ENCODE data around the gene CAPN13. TPM values are rescaled to one million over a fixed set of nuclear protein-coding genes. Genes with fewer than 3 reads are reported as not detected.

CAPN13 gene
- total RNA-seq, 1 donor from 2014 or later, result not detected

- Mint-ChIP-seq H3K4me3 (no peak overlapping the region), H3K36me3 (no peaks in the 10 kb centered on the region)
- H3K27ac ChIP-seq, result no peak overlapping the region
Measured at GRCh38 chr2:30681022-30681421, 126.2 kb downstream of the CAPN13 start.

GRCh38 chr2:30680121-30680520, 127.1 kb downstream of the CAPN13 start:
- H3K79me2 ChIP-seq (ENCODE audit: low read depth), result no peaks in the 10 kb centered on the region
- no peak overlapping the region for H3K4me3 Mint-ChIP-seq
- DNase-seq (ENCODE audit: low spot score), result no peak
- H2AFZ ChIP-seq (replicated peaks), result no peak overlapping the region
- H3K27me3 Mint-ChIP-seq (ENCODE audit: insufficient read depth, low read depth), result no peaks in the 10 kb centered on the region
- no peak overlapping the region for H3K4me2 ChIP-seq
- no peaks in the 10 kb centered on the region for H3K27me3 ChIP-seq
- no peaks in the 10 kb centered on the region for H3F3A ChIP-seq (ENCODE audit: low read depth)
- H3K27ac ChIP-seq, result no peak overlapping the region
- no peaks in the 10 kb centered on the region for H3K36me3 ChIP-seq
- H3K36me3 Mint-ChIP-seq, result no peaks in the 10 kb centered on the region
- no peak overlapping the region for H3K27ac Mint-ChIP-seq
- no peak overlapping the region for H3K9ac ChIP-seq
- H3K9me3 ChIP-seq (ENCODE audit: low read depth), result no peaks in the 10 kb centered on the region
- no peaks in the 10 kb centered on the region for H4K20me1 ChIP-seq (ENCODE audit: low read depth)
- no peak overlapping the region for H3K4me3 ChIP-seq
- TF ChIP-seq EZH2phosphoT487 (IDR thresholded peaks at IDR 0.05) (no peak), EZH2 (IDR thresholded peaks at IDR 0.05) (no peak), CTCF (IDR thresholded peaks at IDR 0.05) (no peak)
- no peaks in the 10 kb centered on the region for H3K9me3 Mint-ChIP-seq
- peaks cover 11% of the 10 kb centered on the region for H3K4me1 Mint-ChIP-seq
- no peaks in the 10 kb centered on the region for H3K4me1 ChIP-seq

More at GRCh38 chr2:30681022-30681421, 126.2 kb downstream of the CAPN13 start:
- Histone ChIP-seq H3K36me3 (no peaks in the 10 kb centered on the region), H3K9me3 (ENCODE audit: low read depth) (no peaks in the 10 kb centered on the region), H3K4me3 (no peak overlapping the region), H3F3A (ENCODE audit: low read depth) (no peaks in the 10 kb centered on the region), H2AFZ (replicated peaks) (no peak overlapping the region), H3K4me1 (no peaks in the 10 kb centered on the region), H3K27me3 (no peaks in the 10 kb centered on the region), H4K20me1 (ENCODE audit: low read depth) (no peaks in the 10 kb centered on the region), H3K79me2 (ENCODE audit: low read depth) (no peaks in the 10 kb centered on the region), H3K9ac (no peak overlapping the region), H3K4me2 (no peak overlapping the region)
- Mint-ChIP-seq H3K4me1 (peaks cover 11% of the 10 kb centered on the region), H3K27me3 (ENCODE audit: insufficient read depth, low read depth) (no peaks in the 10 kb centered on the region), H3K9me3 (no peaks in the 10 kb centered on the region), H3K27ac (no peak overlapping the region)
- DNase-seq (ENCODE audit: low spot score), result no peak
- TF ChIP-seq EZH2phosphoT487 (IDR thresholded peaks at IDR 0.05), result no peak
- TF ChIP-seq CTCF (IDR thresholded peaks at IDR 0.05), result no peak
- no peak for TF ChIP-seq EZH2 (IDR thresholded peaks at IDR 0.05)

DNA sequence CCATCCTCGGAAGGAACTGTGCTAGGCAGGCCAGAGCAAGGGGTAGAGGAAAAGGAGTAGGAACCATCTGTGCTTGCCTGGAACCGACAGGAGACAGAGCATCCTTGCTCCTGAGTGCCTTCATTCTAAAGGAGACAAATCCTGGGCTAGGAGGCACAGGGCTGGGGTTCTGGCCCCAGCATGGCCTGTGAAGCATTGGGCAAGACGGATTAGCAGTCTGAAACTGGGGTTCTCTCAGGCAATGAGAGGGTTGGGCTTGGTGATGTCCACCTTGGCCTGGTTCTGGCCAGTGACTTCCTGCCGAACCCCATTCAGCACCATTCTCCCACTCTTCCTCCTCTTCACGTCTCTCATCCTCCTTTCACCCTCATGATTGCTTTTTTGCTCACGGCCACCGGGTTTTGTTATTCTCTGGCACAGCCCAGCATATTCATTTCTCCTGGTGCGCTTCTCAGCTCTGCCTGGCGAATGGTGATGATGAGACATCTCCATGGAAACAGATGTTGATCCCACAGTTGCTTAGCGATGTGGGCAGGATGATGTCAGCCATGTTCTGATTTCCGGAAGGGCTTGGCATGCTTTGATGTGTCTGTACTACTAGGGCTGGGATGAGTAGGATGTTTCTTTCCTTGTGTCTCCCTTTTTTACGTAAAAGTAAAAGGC, 127.7 kb downstream of the CAPN13 start:
- no peak overlapping the region for H3K4me2 ChIP-seq
- H4K20me1 ChIP-seq (ENCODE audit: low read depth), result no peaks in the 10 kb centered on the region
- H3K4me3 Mint-ChIP-seq, result peak overlapping the region; percentile 31
- H2AFZ ChIP-seq (replicated peaks), result no peak overlapping the region
- H3K4me1 Mint-ChIP-seq, result peaks cover 11% of the 10 kb centered on the region
- H3K9me3 Mint-ChIP-seq, result no peaks in the 10 kb centered on the region
- no peak overlapping the region for H3K4me3 ChIP-seq
- H3K9me3 ChIP-seq (ENCODE audit: low read depth), result no peaks in the 10 kb centered on the region
- no peaks in the 10 kb centered on the region for H3K79me2 ChIP-seq (ENCODE audit: low read depth)
- no peaks in the 10 kb centered on the region for H3F3A ChIP-seq (ENCODE audit: low read depth)
- DNase-seq (ENCODE audit: low spot score), result no peak
- no peaks in the 10 kb centered on the region for H3K4me1 ChIP-seq
- H3K36me3 Mint-ChIP-seq, result no peaks in the 10 kb centered on the region
- no peak overlapping the region for H3K27ac Mint-ChIP-seq
- no peaks in the 10 kb centered on the region for H3K36me3 ChIP-seq
- no peaks in the 10 kb centered on the region for H3K27me3 Mint-ChIP-seq (ENCODE audit: insufficient read depth, low read depth)
- H3K27ac ChIP-seq, result no peak overlapping the region
- no peak overlapping the region for H3K9ac ChIP-seq
- no peaks in the 10 kb centered on the region for H3K27me3 ChIP-seq
- TF ChIP-seq EZH2phosphoT487 (IDR thresholded peaks at IDR 0.05), result no peak
- TF ChIP-seq CTCF (IDR thresholded peaks at IDR 0.05), result no peak
- TF ChIP-seq EZH2 (IDR thresholded peaks at IDR 0.05), result no peak
